K562 (cell line): Measurements from ENCODE around the gene SLC25A45. TPM values are rescaled to one million over a fixed set of nuclear protein-coding genes. Genes with fewer than 3 reads are reported as not detected.

Source experiments
- CREBBP ChIP-seq: IDR thresholded peaks from one replicate; pipeline ENCODE4 v1.6.1; 2012; ENCODE audit warnings: low read depth, mild to moderate bottlenecking, control low read depth, inconsistent platforms, low read length
- CSDE1 ChIP-seq, 2 experiments: fragments of 450-650 bp; IDR thresholded peaks; 2 replicates each; pipeline ENCODE4 v1.6.1; 2016; ENCODE audit warnings: mild to moderate bottlenecking in 1 of 2
- FOS ChIP-seq: IDR thresholded peaks from 3 replicates; pipeline ENCODE4 v1.6.1; 2011; ENCODE audit not compliant: insufficient read length; ENCODE audit errors: extremely low read depth
- ILK ChIP-seq: fragments of 450-650 bp; IDR thresholded peaks from 2 replicates; pipeline ENCODE4 v1.6.1; 2016; ENCODE audit warnings: missing genetic modification characterization, low read depth, mild to moderate bottlenecking, missing compliant biosample characterization, moderate library complexity, borderline replicate concordance
- NONO ChIP-seq, 2 experiments: fragments of 200-400 bp in 1 of 2; fragments of 450-650 bp in 1 of 2; formaldehyde crosslinking in 1 of 2; IDR thresholded peaks; 2 replicates each; pipeline ENCODE4 v1.6.1; 2017; ENCODE audit warnings: low read depth in 2 of 2, mild to moderate bottlenecking in 2 of 2, moderate library complexity in 2 of 2, low read length in 1 of 2
- PHF8 ChIP-seq: fragments of 200-600 bp; sonication (generic); IDR thresholded peaks from 2 replicates; pipeline ENCODE4 v1.6.1; 2012; ENCODE audit warnings: mixed run types, mild to moderate bottlenecking, inconsistent platforms, low read length, moderate library complexity, borderline replicate concordance
- PURB ChIP-seq: sonication (generic); formaldehyde crosslinking; IDR thresholded peaks from 2 replicates; pipeline ENCODE4 v1.9.0; 2021; ENCODE audit warnings: low read depth, mild to moderate bottlenecking, missing genetic modification reagents
- SAFB ChIP-seq: fragments of 200-400 bp; formaldehyde crosslinking; IDR thresholded peaks from 2 replicates; pipeline ENCODE4 v1.6.1; 2017; ENCODE audit warnings: low read depth, low read length, borderline replicate concordance
- SIRT6 ChIP-seq: IDR thresholded peaks from one replicate; pipeline ENCODE4 v1.6.1; 2012; ENCODE audit warnings: low read depth, mild to moderate bottlenecking, control low read depth, inconsistent platforms, low read length, moderate library complexity
- THRAP3 ChIP-seq: fragments of 450-650 bp; IDR thresholded peaks from 2 replicates; pipeline ENCODE4 v1.6.1; 2016; ENCODE audit warnings: mild to moderate bottlenecking, inconsistent platforms, borderline replicate concordance
- polyA plus RNA-seq, 8 experiments: library from polyadenylated mRNA; depleted of rRNA in 4 of 8; stranded (reverse) in 5 of 8; unstranded in 3 of 8; fragments of >200 nt; fragmentation: Nextera tagmentation in 2 of 8; fragmentation: Illumina TruSeq in 1 of 8; extraction: Ambion mirVana in 2 of 8; extraction: Trizol in 1 of 8; gene quantifications; 2 replicates each; pipeline versions ENCODE4 v1.2.1 to v1.2.3, GENCODE V29; 2011 to 2014; ENCODE audit warnings: inconsistent platforms in 1 of 8, missing spikeins in 1 of 8
- total RNA-seq, 7 experiments: library from RNA; depleted of rRNA in 6 of 7; stranded (reverse); fragments of >200 nt in 6 of 7; fragmentation: Illumina TruSeq in 2 of 7; extraction: Trizol in 2 of 7; gene quantifications; 2 replicates each; pipeline versions ENCODE4 v1.2.1 to v1.2.3, GENCODE V29; 2011 to 2021; ENCODE audit warnings: low replicate concordance in 1 of 7
- TF ChIP-seq, protein P1 (sequence below): fragments of 250-450 bp; sonication (Bioruptor Pico); IDR thresholded peaks from 2 replicates; pipeline ENCODE4 v1.8.0; 2021; ENCODE audit warnings: borderline replicate concordance, mild to moderate bottlenecking, moderate library complexity; ENCODE audit not compliant: poor library complexity, severe bottlenecking
- TF ChIP-seq, protein P2 (sequence below): fragments of 250-450 bp; sonication (Bioruptor Pico); IDR thresholded peaks from 2 replicates; pipeline ENCODE4 v1.4.0; 2020
- TF ChIP-seq, protein P3 (sequence below): fragments of 450-650 bp; IDR thresholded peaks from 2 replicates; pipeline ENCODE4 v1.6.1; 2016; ENCODE audit warnings: mild to moderate bottlenecking
- TF ChIP-seq, protein P4 (sequence below): sonication (generic); formaldehyde crosslinking; IDR thresholded peaks from 2 replicates; pipeline ENCODE4 v1.5.0; 2020; ENCODE audit warnings: missing genetic modification reagents
- TF ChIP-seq, protein P5 (sequence below): fragments of 250-450 bp; sonication (Bioruptor Pico); IDR thresholded peaks from 2 replicates; pipeline ENCODE4 v1.9.0; 2021; ENCODE audit warnings: mild to moderate bottlenecking
- TF ChIP-seq, protein P6 (sequence below), 3 experiments: fragments of 200-800 bp in 1 of 3; fragments of 250-450 bp in 1 of 3; fragments of 450-650 bp in 1 of 3; sonication (Bioruptor Pico) in 1 of 3; sonication (Bioruptor generic) in 1 of 3; formaldehyde crosslinking in 1 of 3; IDR thresholded peaks; 2 replicates each; pipeline versions ENCODE4 v1.6.1 to v1.8.0; 2016 to 2022; ENCODE audit warnings: mild to moderate bottlenecking in 2 of 3, missing genetic modification characterization in 2 of 3, missing compliant biosample characterization in 1 of 3, moderate library complexity in 1 of 3

Gene SLC25A45
- total and polyA plus RNA-seq, 9 of the 15 experiments (the other 6 are each of a cell fraction or from before 2014, with no cell fraction given) = 0.15 to 2.3 (median 0.68) TPM

DNA sequence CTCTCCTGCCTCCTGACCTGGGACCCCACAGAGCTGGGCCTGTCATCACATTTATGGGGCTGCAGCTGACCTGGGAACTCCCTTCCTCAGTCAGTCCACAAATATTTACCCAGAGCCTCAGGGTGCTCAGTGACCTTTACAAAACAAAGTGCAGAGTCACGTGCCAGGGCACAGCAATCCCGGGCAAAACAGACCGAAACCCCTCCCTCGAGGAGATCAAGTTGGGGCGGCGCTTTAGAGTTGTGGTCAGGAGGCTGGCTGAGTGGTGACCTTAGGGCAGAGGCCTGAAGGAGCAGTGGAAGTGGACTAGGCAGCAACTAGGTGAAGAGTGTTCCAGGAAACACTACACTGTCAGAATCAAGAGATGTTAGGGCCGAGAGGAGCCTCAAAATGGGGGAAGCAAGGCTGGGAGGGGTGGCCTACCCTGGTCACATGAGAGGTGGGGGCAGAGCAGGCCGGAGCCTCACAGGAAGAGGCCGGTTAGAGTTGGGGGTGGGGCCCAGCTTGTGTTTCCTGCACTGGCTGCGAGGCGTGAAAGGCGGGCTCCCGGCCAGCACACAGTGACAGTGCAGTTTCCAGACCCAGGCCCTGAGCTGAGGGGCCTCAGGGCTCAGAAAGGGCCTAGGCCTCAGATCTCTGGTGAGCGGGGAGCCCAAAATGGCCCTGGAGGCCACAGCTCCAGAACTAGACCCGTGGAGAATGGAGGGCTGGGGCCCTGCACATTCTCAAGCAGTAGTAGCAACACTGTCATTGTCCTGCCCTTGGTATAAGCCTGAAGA is 36.4 kb upstream of the SLC25A45 start (continued):
- TF ChIP-seq, protein P1, sequence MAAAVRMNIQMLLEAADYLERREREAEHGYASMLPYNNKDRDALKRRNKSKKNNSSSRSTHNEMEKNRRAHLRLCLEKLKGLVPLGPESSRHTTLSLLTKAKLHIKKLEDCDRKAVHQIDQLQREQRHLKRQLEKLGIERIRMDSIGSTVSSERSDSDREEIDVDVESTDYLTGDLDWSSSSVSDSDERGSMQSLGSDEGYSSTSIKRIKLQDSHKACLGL (CRISPR knock-in tag) = no peak
- TF ChIP-seq FOS (no peak), SAFB (no peak), CSDE1 (IDR thresholded peaks at IDR 0.05) (no peak), PHF8 (peak; percentile 65; the same call in 1 of the 2 replicates), ILK (tag) (no peak), THRAP3 (no peak), SIRT6 (no peak), PURB (no peak), NONO (IDR thresholded peaks at IDR 0.05; ENCODE audit: low read depth in 2 of 2, low read length in 1 of 2) (no peak), CREBBP (no peak)
- TF ChIP-seq, protein P2, sequence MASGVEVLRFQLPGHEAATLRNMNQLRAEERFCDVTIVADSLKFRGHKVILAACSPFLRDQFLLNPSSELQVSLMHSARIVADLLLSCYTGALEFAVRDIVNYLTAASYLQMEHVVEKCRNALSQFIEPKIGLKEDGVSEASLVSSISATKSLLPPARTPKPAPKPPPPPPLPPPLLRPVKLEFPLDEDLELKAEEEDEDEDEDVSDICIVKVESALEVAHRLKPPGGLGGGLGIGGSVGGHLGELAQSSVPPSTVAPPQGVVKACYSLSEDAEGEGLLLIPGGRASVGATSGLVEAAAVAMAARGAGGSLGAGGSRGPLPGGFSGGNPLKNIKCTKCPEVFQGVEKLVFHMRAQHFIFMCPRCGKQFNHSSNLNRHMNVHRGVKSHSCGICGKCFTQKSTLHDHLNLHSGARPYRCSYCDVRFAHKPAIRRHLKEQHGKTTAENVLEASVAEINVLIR (CRISPR knock-in tag) = no peak
- TF ChIP-seq, protein P3, sequence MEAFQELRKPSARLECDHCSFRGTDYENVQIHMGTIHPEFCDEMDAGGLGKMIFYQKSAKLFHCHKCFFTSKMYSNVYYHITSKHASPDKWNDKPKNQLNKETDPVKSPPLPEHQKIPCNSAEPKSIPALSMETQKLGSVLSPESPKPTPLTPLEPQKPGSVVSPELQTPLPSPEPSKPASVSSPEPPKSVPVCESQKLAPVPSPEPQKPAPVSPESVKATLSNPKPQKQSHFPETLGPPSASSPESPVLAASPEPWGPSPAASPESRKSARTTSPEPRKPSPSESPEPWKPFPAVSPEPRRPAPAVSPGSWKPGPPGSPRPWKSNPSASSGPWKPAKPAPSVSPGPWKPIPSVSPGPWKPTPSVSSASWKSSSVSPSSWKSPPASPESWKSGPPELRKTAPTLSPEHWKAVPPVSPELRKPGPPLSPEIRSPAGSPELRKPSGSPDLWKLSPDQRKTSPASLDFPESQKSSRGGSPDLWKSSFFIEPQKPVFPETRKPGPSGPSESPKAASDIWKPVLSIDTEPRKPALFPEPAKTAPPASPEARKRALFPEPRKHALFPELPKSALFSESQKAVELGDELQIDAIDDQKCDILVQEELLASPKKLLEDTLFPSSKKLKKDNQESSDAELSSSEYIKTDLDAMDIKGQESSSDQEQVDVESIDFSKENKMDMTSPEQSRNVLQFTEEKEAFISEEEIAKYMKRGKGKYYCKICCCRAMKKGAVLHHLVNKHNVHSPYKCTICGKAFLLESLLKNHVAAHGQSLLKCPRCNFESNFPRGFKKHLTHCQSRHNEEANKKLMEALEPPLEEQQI = no peak
- TF ChIP-seq, protein P4, sequence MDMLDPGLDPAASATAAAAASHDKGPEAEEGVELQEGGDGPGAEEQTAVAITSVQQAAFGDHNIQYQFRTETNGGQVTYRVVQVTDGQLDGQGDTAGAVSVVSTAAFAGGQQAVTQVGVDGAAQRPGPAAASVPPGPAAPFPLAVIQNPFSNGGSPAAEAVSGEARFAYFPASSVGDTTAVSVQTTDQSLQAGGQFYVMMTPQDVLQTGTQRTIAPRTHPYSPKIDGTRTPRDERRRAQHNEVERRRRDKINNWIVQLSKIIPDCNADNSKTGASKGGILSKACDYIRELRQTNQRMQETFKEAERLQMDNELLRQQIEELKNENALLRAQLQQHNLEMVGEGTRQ (CRISPR knock-in tag) = peak; percentile 86
- TF ChIP-seq, protein P5, sequence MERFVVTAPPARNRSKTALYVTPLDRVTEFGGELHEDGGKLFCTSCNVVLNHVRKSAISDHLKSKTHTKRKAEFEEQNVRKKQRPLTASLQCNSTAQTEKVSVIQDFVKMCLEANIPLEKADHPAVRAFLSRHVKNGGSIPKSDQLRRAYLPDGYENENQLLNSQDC = no peak
- TF ChIP-seq, protein P6, sequence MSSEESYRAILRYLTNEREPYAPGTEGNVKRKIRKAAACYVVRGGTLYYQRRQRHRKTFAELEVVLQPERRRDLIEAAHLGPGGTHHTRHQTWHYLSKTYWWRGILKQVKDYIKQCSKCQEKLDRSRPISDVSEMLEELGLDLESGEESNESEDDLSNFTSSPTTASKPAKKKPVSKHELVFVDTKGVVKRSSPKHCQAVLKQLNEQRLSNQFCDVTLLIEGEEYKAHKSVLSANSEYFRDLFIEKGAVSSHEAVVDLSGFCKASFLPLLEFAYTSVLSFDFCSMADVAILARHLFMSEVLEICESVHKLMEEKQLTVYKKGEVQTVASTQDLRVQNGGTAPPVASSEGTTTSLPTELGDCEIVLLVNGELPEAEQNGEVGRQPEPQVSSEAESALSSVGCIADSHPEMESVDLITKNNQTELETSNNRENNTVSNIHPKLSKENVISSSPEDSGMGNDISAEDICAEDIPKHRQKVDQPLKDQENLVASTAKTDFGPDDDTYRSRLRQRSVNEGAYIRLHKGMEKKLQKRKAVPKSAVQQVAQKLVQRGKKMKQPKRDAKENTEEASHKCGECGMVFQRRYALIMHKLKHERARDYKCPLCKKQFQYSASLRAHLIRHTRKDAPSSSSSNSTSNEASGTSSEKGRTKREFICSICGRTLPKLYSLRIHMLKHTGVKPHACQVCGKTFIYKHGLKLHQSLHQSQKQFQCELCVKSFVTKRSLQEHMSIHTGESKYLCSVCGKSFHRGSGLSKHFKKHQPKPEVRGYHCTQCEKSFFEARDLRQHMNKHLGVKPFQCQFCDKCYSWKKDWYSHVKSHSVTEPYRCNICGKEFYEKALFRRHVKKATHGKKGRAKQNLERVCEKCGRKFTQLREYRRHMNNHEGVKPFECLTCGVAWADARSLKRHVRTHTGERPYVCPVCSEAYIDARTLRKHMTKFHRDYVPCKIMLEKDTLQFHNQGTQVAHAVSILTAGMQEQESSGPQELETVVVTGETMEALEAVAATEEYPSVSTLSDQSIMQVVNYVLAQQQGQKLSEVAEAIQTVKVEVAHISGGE (CRISPR knock-in tag; IDR thresholded peaks at IDR 0.05) = peak in 1 of 3 experiments; percentile 91; a peak in 2 of 6 replicates
